Measurements from ENCODE around the gene SEPTIN5.
A peak's percentile ranks its signal among the peaks of the same experiment; 100 is the strongest.
"Not testable (repeated sequence)": the region's sequence is repeated elsewhere in the genome, so short reads cannot be mapped to it uniquely, and the experiment has no call there.

SEPTIN5 gene

DNA sequence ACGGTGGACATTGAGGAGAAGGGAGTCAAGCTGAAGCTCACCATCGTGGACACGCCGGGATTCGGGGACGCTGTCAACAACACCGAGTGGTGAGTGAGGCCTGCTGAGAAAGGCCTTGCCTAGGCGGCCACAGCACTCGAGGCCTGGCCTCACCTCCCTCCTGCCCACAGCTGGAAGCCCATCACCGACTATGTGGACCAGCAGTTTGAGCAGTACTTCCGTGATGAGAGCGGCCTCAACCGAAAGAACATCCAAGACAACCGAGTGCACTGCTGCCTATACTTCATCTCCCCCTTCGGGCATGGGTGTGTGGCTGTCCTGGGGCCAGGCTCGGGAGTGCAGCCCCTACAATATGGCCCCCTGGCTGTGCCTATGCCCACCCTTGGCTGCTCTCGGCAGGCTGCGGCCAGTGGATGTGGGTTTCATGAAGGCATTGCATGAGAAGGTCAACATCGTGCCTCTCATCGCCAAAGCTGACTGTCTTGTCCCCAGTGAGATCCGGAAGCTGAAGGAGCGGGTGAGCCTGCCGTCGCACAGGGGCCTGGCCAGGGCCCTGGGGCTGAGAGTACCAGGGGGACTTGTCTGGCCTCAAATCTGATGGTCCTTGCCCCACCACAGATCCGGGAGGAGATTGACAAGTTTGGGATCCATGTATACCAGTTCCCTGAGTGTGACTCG, 6.0 kb downstream of the SEPTIN5 start:
- no peak for DNase-seq (ENCODE audit: low read depth)

DNA sequence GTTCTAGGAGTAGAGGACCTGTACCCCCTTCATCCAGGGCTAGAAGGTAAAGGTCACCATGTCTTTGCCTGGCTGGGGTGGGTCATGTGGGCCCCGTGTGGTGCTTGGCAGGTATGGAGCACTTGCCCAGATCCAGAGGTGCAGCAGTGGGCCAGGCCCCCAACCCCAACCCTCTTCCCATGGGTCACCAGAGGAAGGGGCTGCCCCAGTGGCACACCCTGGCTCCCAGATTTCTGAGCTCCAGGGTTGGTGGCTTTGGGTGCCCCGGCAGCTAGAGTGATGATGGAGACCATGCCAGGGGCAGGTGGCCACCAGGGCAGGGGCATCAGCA, 6.7 kb downstream of the SEPTIN5 start:
- DNase-seq (ENCODE audit: low read depth): no peak

DNA sequence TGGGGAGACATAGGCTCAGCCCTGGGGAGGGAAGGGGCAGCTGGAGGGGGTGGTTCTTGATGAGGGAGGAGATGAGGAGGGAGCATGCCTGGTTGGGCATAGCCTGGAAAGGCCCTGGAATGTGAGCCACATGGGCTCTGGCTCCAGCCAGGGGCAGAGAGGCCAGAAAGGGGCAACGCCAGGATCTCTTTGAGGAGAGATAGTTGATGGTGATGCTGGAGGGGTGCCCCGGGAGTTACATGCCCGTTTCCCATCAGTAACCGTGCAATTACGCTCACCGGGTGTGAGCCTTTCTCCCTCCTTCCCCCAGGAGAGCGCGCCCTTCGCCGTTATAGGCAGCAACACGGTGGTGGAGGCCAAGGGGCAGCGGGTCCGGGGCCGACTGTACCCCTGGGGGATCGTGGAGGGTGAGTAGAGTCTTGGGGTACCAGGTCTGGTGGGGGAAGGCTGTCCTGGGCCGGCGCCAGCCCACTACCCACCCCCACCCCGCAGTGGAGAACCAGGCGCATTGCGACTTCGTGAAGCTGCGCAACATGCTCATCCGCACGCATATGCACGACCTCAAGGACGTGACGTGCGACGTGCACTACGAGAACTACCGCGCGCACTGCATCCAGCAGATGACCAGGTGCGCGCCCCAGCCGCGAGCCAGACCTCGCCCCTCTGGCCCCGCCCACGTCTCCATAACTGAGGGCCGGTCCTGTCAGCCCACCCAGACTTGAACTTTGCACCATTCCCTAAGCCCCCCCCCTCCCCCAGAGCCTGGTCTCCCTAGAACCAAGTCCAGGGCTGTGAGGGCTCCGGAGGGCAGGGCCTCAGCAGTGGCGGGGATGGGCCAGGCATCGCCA, 7.3 kb downstream of the SEPTIN5 start:
- no peak for DNase-seq (ENCODE audit: low read depth)

GRCh38 chr22:19722178-19722981, 8.1 kb downstream of the SEPTIN5 start:
- no peak for DNase-seq (ENCODE audit: low read depth)

DNA sequence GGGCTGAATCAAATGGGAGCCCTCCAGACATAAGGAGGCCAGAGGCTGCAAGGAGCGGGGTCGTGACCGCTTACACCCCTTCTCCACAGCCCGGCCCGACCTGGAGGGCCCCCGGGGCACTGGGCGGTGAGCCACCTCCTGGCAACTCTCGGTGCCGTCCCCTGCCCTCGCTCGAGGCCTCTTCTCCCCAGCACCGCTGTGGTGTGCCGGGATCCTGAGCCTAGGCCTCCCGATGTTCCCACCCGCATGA, 8.6 kb downstream of the SEPTIN5 start:
- no peak for DNase-seq (ENCODE audit: low read depth)

GRCh38 chr22:19723232-19723982, 9.1 kb downstream of the SEPTIN5 start, which contains the start of gene GP1BB:
Gene GP1BB, plus strand, starts transcription at chr22:19723539. Its CDS starts 31 bp downstream, at chr22:19723570.
- no peak for DNase-seq (ENCODE audit: low read depth)

- DNase-seq (ENCODE audit: low read depth): no peak
These were observed 9.9 kb downstream of the SEPTIN5 start for GRCh38 chr22:19723983-19724827.

- no peak for DNase-seq (ENCODE audit: low read depth)
These were observed 10.8 kb downstream of the SEPTIN5 start for GRCh38 chr22:19724927-19725661.

- not testable (repeated sequence) for DNase-seq (ENCODE audit: low read depth)
These were observed 11.9 kb downstream of the SEPTIN5 start for GRCh38 chr22:19726064-19726788.

DNA sequence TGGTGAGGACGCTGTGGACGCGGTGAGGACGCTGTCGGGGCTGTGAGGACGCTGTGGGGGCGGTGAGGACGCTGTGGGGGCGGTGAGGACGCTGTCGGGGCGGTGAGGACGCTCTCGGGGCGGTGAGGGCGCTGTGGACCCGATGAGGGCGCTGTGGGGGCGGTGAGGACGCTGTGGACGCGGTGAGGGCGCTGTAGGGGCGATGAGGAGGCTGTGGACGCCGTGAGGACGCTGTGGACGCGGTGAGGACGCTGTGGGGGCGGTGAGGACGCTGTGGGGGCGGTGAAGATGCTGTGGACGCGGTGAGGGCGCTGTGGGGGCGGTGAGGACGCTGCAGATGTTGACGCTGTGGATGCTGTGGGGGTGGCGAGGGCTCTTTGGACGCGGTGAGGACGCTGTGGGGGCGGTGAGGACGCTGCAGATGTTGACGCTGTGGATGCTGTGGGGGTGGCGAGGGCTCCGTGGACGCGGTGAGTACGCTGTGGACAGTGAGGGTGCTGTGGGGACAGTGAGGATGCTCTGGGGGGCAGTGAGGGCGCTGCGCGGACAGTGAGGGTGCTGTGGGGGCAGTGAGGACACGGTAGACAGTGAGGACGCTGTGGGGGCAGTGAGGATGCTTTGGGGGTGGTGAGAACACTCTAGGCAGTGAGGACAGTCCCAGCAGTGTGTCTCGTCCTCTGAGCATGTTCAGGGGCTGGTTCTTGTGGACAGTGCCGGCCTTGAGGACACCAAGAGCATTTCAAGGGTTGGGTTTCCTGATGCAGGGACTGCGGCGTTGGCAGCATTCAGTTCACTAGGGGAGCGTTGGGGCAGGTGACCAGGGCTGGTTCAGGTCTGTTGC, 13.2 kb downstream of the SEPTIN5 start:
- DNase-seq (ENCODE audit: low read depth): no peak

- no peak for DNase-seq (ENCODE audit: low read depth)
These were observed 14.0 kb downstream of the SEPTIN5 start for GRCh38 chr22:19728271-19728670.

DNA sequence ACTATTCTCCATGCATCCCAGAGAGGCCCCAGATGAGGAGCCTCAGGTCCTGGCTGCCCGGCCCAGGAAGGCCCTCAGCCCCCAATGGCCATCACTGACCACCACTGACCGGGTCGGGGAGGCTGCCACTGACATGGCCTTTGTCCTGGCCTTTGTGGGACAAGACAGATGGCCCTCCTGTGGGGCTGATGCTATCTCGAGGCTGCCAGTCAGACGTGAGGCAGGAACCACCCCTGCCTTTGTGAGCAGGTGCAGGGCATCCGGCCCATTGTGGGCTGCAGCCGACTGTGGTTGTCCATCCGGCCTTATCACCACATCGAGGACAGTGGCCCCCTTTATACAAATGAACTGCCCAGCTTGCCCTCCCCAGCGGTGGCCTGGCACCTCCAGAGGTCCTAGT, 14.5 kb downstream of the SEPTIN5 start:
- DNase-seq (ENCODE audit: low read depth): no peak

DNA sequence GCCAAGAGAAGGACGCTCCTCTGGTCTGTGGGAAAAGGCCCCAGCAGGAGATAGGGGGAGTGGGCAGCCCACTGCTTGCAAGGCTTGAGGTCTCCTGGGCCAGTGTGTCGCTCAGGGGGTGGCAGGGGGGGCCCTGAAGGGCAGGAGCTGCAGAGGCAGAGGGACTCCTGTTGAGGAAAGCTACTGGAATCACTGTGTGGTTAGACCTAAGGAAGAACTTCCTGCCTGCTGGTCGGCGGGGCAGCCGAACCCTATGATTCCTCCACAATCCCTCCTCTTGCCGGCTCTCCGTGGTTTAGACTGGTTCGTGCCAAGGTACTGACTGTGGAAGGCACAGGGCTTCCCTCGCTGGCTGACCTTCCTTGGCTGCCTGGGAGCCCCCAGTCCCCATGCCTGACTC, 15.2 kb downstream of the SEPTIN5 start:
- DNase-seq (ENCODE audit: low read depth): no peak

GRCh38 chr22:19730198-19730597, 15.9 kb downstream of the SEPTIN5 start:
- no peak for DNase-seq (ENCODE audit: low read depth)

DNA sequence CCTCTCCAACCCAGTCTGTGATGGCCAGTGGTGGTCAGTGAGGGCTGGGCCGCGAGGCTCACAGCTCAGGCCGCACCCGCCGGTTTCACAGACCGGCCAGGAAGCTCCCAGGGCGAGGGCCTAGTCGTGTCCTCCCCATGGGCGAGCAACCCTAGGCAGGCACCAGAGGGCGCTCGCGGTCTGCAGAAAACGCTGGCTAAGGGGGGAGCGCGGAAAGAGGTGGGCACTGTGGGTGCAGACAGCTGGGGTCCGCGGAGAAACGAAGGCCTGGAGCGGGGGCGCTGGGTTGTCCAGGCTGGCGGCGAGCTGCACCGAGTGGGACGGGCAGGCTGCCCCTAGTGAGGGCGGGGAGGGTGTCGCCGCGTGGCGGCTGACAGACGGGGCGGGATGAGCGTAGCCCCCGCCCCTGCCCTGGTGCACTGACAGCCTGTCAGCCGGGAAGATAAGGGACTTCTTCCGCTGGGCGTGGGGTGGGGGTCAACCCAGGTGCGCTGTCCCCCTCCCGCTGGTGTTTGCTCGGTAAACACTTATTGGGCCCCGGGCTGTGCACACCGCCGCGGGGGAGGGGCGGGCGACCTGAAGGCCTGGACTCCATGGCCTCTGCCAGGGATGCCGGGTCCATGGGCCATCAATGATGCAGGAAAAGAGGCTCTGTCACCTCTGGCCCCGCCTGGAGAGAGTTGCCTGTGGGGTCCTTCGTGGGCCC, 16.5 kb downstream of the SEPTIN5 start:
- DNase-seq (ENCODE audit: low read depth): peak; percentile 83

GRCh38 chr22:19731361-19732135, 17.2 kb downstream of the SEPTIN5 start:
- DNase-seq (ENCODE audit: low read depth): no peak

DNA sequence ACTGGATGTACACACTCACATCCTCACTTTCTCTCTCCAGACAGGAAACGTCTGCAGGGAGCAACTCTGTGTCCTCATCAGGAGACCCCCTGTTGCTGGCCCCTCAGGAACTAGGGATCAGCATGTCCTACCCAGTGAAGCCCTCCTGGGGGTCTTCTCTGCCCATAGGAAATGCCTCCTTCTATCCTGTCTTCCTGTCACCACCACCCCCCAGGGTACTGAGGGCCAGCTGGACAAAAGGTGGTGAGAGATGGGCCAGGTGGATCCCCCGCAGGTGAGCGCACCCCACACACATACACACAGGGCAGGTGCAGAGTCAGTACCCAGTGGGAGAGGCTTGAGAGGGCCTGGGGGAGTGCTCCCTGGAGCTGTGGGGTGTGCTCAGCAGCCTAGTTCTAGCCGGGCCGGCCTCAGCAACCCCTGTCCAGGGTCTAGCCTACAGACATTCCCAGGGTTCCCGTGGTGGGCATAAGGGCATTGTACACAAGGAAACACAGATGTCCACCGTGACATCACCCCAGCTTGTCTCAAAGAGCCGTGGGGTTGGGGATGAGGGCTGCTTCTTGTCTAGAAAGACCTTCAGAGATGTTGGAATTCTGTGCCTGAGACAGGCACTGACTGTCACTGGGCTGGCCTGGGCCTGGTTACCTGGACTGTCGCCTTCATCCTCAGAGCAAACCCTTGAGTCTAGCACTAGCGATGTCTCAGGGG, 18.3 kb downstream of the SEPTIN5 start:
- no peak for DNase-seq (ENCODE audit: low read depth)
